SK-N-SH (cell line): Measurements from ENCODE around the gene UBL7. TPM values are rescaled to one million over a fixed set of nuclear protein-coding genes. Genes with fewer than 3 reads are reported as not detected.

ENCODE experiments used
- CTCF ChIA-PET: fragments of 300-600, 350-600 bp; formaldehyde crosslinking; extraction: SDS; loops from one replicate; lab custom pipeline; 2021; lab: Yijun Ruan, JAX
- POLR2A ChIA-PET: fragments of 350-600 bp; sonication (Branson Sonifier 250); formaldehyde crosslinking; extraction: SDS; loops from one replicate; lab custom pipeline; 2020; ENCODE audit warnings: antibody characterized with exemption, inconsistent platforms; lab: Yijun Ruan, JAX
- DNase-seq: peaks from one replicate; pipeline ENCODE4 v3.0.0; 2012
- H2AFZ ChIP-seq: fragments of 200-600 bp; sonication (generic); 2 replicates; pipeline ENCODE4 v1.8.1; 2016; ENCODE audit warnings: antibody characterized with exemption, mild to moderate bottlenecking, low read depth
- H3F3A ChIP-seq: fragments of 200-600 bp; sonication (generic); replicated peaks from 2 replicates; pipeline ENCODE3; 2016; ENCODE audit warnings: antibody characterized with exemption, mild to moderate bottlenecking; ENCODE audit not compliant: insufficient read depth
- H3K27ac ChIP-seq, 2 experiments: fragments of 200-500 bp in 1 of 2; fragments of 200-600 bp in 1 of 2; sonication (Bioruptor generic) in 1 of 2; sonication (generic), shearing (Covaris generic) in 1 of 2; 2 replicates each; pipeline versions ENCODE4 v1.5.1 to v1.6.1; 2014 to 2016; ENCODE audit warnings: low read depth in 2 of 2, inconsistent platforms in 1 of 2, low read length in 1 of 2, mild to moderate bottlenecking in 1 of 2, mixed read lengths in 1 of 2
- H3K27me3 ChIP-seq: fragments of 200-600 bp; sonication (generic), shearing (Covaris generic); 2 replicates; pipeline ENCODE4 v1.6.1; 2016; ENCODE audit warnings: mixed run types; ENCODE audit not compliant: insufficient read depth
- H3K36me3 ChIP-seq, 2 experiments: fragments of 200-500 bp in 1 of 2; fragments of 200-600 bp in 1 of 2; sonication (Bioruptor generic) in 1 of 2; sonication (generic) in 1 of 2; replicated peaks in 1 of 2; 2 replicates each; pipeline versions ENCODE3 to v1.5.1; 2014 to 2016; ENCODE audit warnings: low read length in 1 of 2, mild to moderate bottlenecking in 1 of 2; ENCODE audit not compliant: insufficient read depth in 2 of 2, control insufficient read depth in 1 of 2
- H3K4me1 ChIP-seq, 2 experiments: fragments of 200-500 bp in 1 of 2; fragments of 200-600 bp in 1 of 2; sonication (Bioruptor generic) in 1 of 2; sonication (generic), shearing (Covaris generic) in 1 of 2; 2 replicates each; pipeline versions ENCODE4 v1.5.1 to v1.6.1; 2014 to 2016; ENCODE audit warnings: low read depth in 1 of 2, low read length in 1 of 2, mixed run types in 1 of 2; ENCODE audit not compliant: insufficient read depth in 2 of 2, control insufficient read depth in 1 of 2
- H3K4me2 ChIP-seq: fragments of 200-600 bp; sonication (generic), shearing (Covaris generic); 2 replicates; pipeline ENCODE4 v1.6.1; 2017; ENCODE audit warnings: mixed run types
- H3K4me3 ChIP-seq, 2 experiments: fragments of 200-500 bp in 1 of 2; fragments of 200-600 bp in 1 of 2; sonication (Bioruptor generic) in 1 of 2; sonication (generic), shearing (Covaris generic) in 1 of 2; 2 replicates each; pipeline versions ENCODE4 v1.5.1 to v1.8.1; 2014 to 2016; ENCODE audit warnings: low read depth in 2 of 2, inconsistent platforms in 1 of 2, low read length in 1 of 2, mild to moderate bottlenecking in 1 of 2, mixed read lengths in 1 of 2, moderate library complexity in 1 of 2
- H3K79me2 ChIP-seq: fragments of 200-600 bp; sonication (generic); 2 replicates; pipeline ENCODE4 v1.8.1; 2017; ENCODE audit warnings: mild to moderate bottlenecking; ENCODE audit not compliant: insufficient read depth
- H3K9ac ChIP-seq: fragments of 200-600 bp; sonication (generic); 2 replicates; pipeline ENCODE4 v1.6.1; 2017; ENCODE audit warnings: mixed run types
- H3K9me2 ChIP-seq: fragments of 200-600 bp; sonication (generic); 2 replicates; pipeline ENCODE4 v1.6.1; 2017; ENCODE audit warnings: mixed run types
- H3K9me3 ChIP-seq: fragments of 200-600 bp; sonication (generic); 2 replicates; pipeline ENCODE4 v1.6.1; 2017; ENCODE audit warnings: mixed run types, mild to moderate bottlenecking, moderate library complexity
- H4K20me1 ChIP-seq: fragments of 200-600 bp; sonication (generic); 2 replicates; pipeline ENCODE4 v1.6.1; 2017; ENCODE audit warnings: mild to moderate bottlenecking, mixed run types; ENCODE audit not compliant: insufficient read depth
- CHD2 ChIP-seq: fragments of 150-350 bp; IDR thresholded peaks from 2 replicates; pipeline ENCODE4 v1.6.1; 2018; ENCODE audit warnings: low read length; ENCODE audit not compliant: partially characterized antibody
- EP300 ChIP-seq, 2 experiments: IDR thresholded peaks; 2 replicates each; pipeline versions ENCODE4 v1.4.0 to v1.6.1; 2012; ENCODE audit warnings: borderline replicate concordance in 1 of 2, low read depth in 1 of 2, low read length in 1 of 2
- GATA2 ChIP-seq: sonication (generic); formaldehyde crosslinking; IDR thresholded peaks from 2 replicates; pipeline ENCODE4 v1.5.0; 2020; ENCODE audit warnings: mild to moderate bottlenecking, missing genetic modification reagents
- JUND ChIP-seq: IDR thresholded peaks from 2 replicates; pipeline ENCODE4 v1.4.0; 2012
- MXI1 ChIP-seq: IDR thresholded peaks from 2 replicates; pipeline ENCODE4 v1.6.1; 2012; ENCODE audit warnings: mild to moderate bottlenecking, low read depth, low read length, improper control_type of control experiment
- NRF1 ChIP-seq: IDR thresholded peaks from 2 replicates; pipeline ENCODE4 v1.6.1; 2012; ENCODE audit warnings: low read depth, mild to moderate bottlenecking, low read length
- RCOR1 ChIP-seq: fragments of 150-350 bp; IDR thresholded peaks from 2 replicates; pipeline ENCODE4 v1.6.1; 2017; ENCODE audit warnings: antibody characterized with exemption, low read length
- RFX5 ChIP-seq: IDR thresholded peaks from 2 replicates; pipeline ENCODE4 v1.6.1; 2012; ENCODE audit warnings: mild to moderate bottlenecking, improper control_type of control experiment, low read length
- RXRA ChIP-seq: IDR thresholded peaks from 2 replicates; pipeline ENCODE4 v1.4.0; 2012; ENCODE audit warnings: low read depth, mild to moderate bottlenecking, borderline replicate concordance
- SIN3A ChIP-seq: IDR thresholded peaks from 2 replicates; pipeline ENCODE4 v1.6.1; 2012; ENCODE audit warnings: low read depth, mild to moderate bottlenecking, low read length, moderate library complexity, borderline replicate concordance
- TCF12 ChIP-seq: IDR thresholded peaks from 2 replicates; pipeline ENCODE4 v1.4.0; 2012
- WGBS: methylation state at CpG from one replicate; pipeline ENCODE4 v1.1.6; 2017; ENCODE audit warnings: low lambda C conversion rate; 5-methylcytosine and 5-hydroxymethylcytosine counted together
- polyA plus RNA-seq, 3 experiments: library from polyadenylated mRNA; depleted of rRNA; stranded (reverse); fragments of >200 nt; gene quantifications; 2 replicates each; pipeline ENCODE4 v1.2.3, GENCODE V29; 2012
- TF ChIP-seq, protein P1 (sequence below): fragments of 200-600 bp; sonication (generic); IDR thresholded peaks from 2 replicates; pipeline ENCODE4 v1.6.1; 2017; ENCODE audit warnings: antibody characterized with exemption, mild to moderate bottlenecking, moderate library complexity
- TF ChIP-seq, protein P2 (sequence below): IDR thresholded peaks from 2 replicates; pipeline ENCODE4; 2012
- TF ChIP-seq, protein P3 (sequence below): IDR thresholded peaks from 2 replicates; pipeline ENCODE4 v1.4.0; 2012; ENCODE audit warnings: low read depth, borderline replicate concordance
- TF ChIP-seq, protein P4 (sequence below): fragments of 150-350 bp; IDR thresholded peaks from 2 replicates; pipeline ENCODE4 v1.6.1; 2017; ENCODE audit warnings: antibody characterized with exemption, low read length, low read depth, borderline replicate concordance

Gene UBL7
- polyA plus RNA-seq, 1 of the 3 experiments (the other 2 are of a cell fraction), result 81.1 TPM

DNA sequence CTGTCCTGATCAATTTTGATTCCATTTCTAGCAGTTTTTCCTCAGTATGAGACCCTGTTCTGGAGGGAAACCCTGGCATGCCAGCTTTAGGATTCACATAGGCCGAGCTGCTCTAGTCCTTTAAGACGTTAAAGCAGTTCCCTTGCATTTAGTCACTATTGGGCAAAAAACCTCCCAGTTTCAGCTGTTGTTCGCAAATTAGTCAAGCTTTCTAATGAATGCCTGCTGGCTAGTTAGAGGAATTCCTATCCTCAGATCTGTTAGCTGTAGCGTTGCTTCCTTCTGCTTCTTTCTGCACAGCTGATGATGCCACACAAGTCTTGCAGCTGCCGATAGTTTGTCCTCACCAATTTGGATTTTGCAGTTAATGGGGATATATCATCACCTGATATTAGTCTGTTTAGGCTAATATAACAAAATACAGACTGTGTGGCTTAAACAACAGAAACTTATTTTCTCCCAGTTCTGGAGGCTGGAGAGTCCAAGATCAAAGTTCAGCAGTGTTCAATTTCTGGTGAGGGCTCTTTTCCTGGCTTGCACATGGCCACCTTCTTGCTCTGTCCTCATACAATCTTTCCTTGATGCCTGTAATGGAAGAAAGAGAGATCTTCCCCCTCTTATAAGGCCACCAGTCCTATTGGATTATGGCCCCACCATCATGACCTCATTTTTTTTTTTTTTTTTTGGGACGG, 7.5 kb upstream of the UBL7 start:
- TF ChIP-seq RCOR1, result no peak
- no peak for TF ChIP-seq RXRA
- TF ChIP-seq, protein P1, sequence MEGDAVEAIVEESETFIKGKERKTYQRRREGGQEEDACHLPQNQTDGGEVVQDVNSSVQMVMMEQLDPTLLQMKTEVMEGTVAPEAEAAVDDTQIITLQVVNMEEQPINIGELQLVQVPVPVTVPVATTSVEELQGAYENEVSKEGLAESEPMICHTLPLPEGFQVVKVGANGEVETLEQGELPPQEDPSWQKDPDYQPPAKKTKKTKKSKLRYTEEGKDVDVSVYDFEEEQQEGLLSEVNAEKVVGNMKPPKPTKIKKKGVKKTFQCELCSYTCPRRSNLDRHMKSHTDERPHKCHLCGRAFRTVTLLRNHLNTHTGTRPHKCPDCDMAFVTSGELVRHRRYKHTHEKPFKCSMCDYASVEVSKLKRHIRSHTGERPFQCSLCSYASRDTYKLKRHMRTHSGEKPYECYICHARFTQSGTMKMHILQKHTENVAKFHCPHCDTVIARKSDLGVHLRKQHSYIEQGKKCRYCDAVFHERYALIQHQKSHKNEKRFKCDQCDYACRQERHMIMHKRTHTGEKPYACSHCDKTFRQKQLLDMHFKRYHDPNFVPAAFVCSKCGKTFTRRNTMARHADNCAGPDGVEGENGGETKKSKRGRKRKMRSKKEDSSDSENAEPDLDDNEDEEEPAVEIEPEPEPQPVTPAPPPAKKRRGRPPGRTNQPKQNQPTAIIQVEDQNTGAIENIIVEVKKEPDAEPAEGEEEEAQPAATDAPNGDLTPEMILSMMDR, result no peak
- no peak for TF ChIP-seq CHD2
- TF ChIP-seq, protein P2, sequence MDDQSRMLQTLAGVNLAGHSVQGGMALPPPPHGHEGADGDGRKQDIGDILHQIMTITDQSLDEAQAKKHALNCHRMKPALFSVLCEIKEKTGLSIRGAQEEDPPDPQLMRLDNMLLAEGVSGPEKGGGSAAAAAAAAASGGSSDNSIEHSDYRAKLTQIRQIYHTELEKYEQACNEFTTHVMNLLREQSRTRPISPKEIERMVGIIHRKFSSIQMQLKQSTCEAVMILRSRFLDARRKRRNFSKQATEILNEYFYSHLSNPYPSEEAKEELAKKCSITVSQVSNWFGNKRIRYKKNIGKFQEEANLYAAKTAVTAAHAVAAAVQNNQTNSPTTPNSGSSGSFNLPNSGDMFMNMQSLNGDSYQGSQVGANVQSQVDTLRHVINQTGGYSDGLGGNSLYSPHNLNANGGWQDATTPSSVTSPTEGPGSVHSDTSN, result no peak
- TF ChIP-seq, protein P3, sequence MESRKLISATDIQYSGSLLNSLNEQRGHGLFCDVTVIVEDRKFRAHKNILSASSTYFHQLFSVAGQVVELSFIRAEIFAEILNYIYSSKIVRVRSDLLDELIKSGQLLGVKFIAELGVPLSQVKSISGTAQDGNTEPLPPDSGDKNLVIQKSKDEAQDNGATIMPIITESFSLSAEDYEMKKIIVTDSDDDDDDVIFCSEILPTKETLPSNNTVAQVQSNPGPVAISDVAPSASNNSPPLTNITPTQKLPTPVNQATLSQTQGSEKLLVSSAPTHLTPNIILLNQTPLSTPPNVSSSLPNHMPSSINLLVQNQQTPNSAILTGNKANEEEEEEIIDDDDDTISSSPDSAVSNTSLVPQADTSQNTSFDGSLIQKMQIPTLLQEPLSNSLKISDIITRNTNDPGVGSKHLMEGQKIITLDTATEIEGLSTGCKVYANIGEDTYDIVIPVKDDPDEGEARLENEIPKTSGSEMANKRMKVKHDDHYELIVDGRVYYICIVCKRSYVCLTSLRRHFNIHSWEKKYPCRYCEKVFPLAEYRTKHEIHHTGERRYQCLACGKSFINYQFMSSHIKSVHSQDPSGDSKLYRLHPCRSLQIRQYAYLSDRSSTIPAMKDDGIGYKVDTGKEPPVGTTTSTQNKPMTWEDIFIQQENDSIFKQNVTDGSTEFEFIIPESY, result no peak
- TF ChIP-seq, protein P4, sequence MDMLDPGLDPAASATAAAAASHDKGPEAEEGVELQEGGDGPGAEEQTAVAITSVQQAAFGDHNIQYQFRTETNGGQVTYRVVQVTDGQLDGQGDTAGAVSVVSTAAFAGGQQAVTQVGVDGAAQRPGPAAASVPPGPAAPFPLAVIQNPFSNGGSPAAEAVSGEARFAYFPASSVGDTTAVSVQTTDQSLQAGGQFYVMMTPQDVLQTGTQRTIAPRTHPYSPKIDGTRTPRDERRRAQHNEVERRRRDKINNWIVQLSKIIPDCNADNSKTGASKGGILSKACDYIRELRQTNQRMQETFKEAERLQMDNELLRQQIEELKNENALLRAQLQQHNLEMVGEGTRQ, result no peak
- no peak for TF ChIP-seq MXI1
- TF ChIP-seq SIN3A, result no peak
- TF ChIP-seq NRF1, result no peak
- no peak for TF ChIP-seq RFX5
- TF ChIP-seq JUND, result no peak
- no peak for TF ChIP-seq EP300 (IDR thresholded peaks at IDR 0.05; ENCODE audit: borderline replicate concordance in 1 of 2, low read depth in 1 of 2, low read length in 1 of 2)
- TF ChIP-seq TCF12, result no peak
- TF ChIP-seq GATA2 (CRISPR knock-in tag), result no peak
- H3K9ac ChIP-seq, result no peak overlapping the region
- H3K4me3 ChIP-seq, result no peak overlapping the region
- CTCF ChIA-PET, result interaction anchor here (0.7 to 1.0 kb wide), 2 partner anchors 22 to 164 kb away, joined by 4 read pairs; no protein-coding TSS in a partner anchor
- no peak overlapping the region for H3K4me2 ChIP-seq
- H4K20me1 ChIP-seq, result no peaks in the 10 kb centered on the region
- 98% methylated on average over 6 of the region's 6 CpGs for WGBS
- no peaks in the 10 kb centered on the region for H3K27me3 ChIP-seq
- H3F3A ChIP-seq, result peaks cover under 1% of the 10 kb centered on the region
- H3K36me3 ChIP-seq, result peaks cover 2 to 16% of the 10 kb centered on the region in 2 experiments
- no peak overlapping the region for H2AFZ ChIP-seq
- H3K79me2 ChIP-seq, result peaks cover 2% of the 10 kb centered on the region; the same call in 1 of the 2 replicates
- no peaks in the 10 kb centered on the region for H3K9me2 ChIP-seq
- no peaks in the 10 kb centered on the region for H3K4me1 ChIP-seq
- DNase-seq, result no peak
- POLR2A ChIA-PET, result no interaction called here
- H3K9me3 ChIP-seq, result no peaks in the 10 kb centered on the region
- no peak overlapping the region for H3K27ac ChIP-seq
